Left renal cortex interstitium (tissue), 4 donors: ENCODE results near the gene RCAN3. TPM values are rescaled to one million over a fixed set of nuclear protein-coding genes. Genes with fewer than 3 reads are reported as not detected.
"Not testable (repeated sequence)": the region's sequence is repeated elsewhere in the genome, so short reads cannot be mapped to it uniquely, and the experiment has no call there.

ENCODE experiments used
- DNase-seq, 4 donors: peaks; one replicate each; pipeline ENCODE4 v3.0.0-alpha.2; 2013; ENCODE audit warnings: low read depth in 4 of 4, low spot score in 2 of 4, missing footprints in 1 of 4
- polyA plus RNA-seq, 4 donors: library from polyadenylated mRNA; unstranded; fragments of 120-200 nt; gene quantifications; one replicate each; pipeline ENCODE4 v1.2.1, GENCODE V29; 2013; ENCODE audit not compliant: insufficient read length in 4 of 4

RCAN3 gene
- polyA plus RNA-seq, 4 donors: 8.2 to 11.5 (median 9.4) TPM

GRCh38 chr1:24544239-24544638 is 41.6 kb downstream of the RCAN3 start:
- no peak for DNase-seq

GRCh38 chr1:24545662-24546061 is 43.0 kb downstream of the RCAN3 start:
- DNase-seq: no peak

GRCh38 chr1:24547195-24547594 is 44.6 kb downstream of the RCAN3 start:
- DNase-seq: no peak

GRCh38 chr1:24548070-24548469 is 45.4 kb downstream of the RCAN3 start:
- DNase-seq: no peak

GRCh38 chr1:24549210-24549609 is 46.6 kb downstream of the RCAN3 start:
- not testable (repeated sequence) for DNase-seq

- DNase-seq: no peak
Observed at GRCh38 chr1:24551290-24551959, 48.8 kb downstream of the RCAN3 start.

GRCh38 chr1:24551960-24552571 is 49.4 kb downstream of the RCAN3 start:
- peak in 1 of 4 donors; percentile 48 for DNase-seq

GRCh38 chr1:24553931-24554330 is 51.3 kb downstream of the RCAN3 start:
- no peak for DNase-seq

- no peak for DNase-seq
Observed at GRCh38 chr1:24554714-24555113, 52.1 kb downstream of the RCAN3 start.

- no peak for DNase-seq
Observed at GRCh38 chr1:24555591-24556413, 53.2 kb downstream of the RCAN3 start, which contains the start of gene NCMAP. TSS of gene NCMAP (plus strand) at chr1:24556087. CDS start at chr1:24595431, 39,344 bp downstream.

- no peak for DNase-seq
Observed at GRCh38 chr1:24556414-24556795, 53.8 kb downstream of the RCAN3 start.

- no peak for DNase-seq
Observed at GRCh38 chr1:24557220-24557619, 54.6 kb downstream of the RCAN3 start.

- DNase-seq: no peak
Observed at GRCh38 chr1:24557711-24558131, 55.1 kb downstream of the RCAN3 start.

- DNase-seq: no peak
Observed at GRCh38 chr1:24558455-24558854, 55.8 kb downstream of the RCAN3 start.

- DNase-seq: peak in 2 of 4 donors; percentile 53 to 63
Observed at GRCh38 chr1:24558902-24559791, 56.5 kb downstream of the RCAN3 start.

- DNase-seq: no peak
Observed at GRCh38 chr1:24560361-24560760, 57.7 kb downstream of the RCAN3 start.

- DNase-seq: no peak
Observed at GRCh38 chr1:24562625-24563024, 60.0 kb downstream of the RCAN3 start.

GRCh38 chr1:24564695-24565094 is 62.1 kb downstream of the RCAN3 start:
- DNase-seq: no peak

GRCh38 chr1:24566236-24566867 is 63.7 kb downstream of the RCAN3 start:
- DNase-seq: no peak

- DNase-seq: no peak
Observed at GRCh38 chr1:24567792-24568388, 65.3 kb downstream of the RCAN3 start.
